Trophoblast cell (in vitro differentiated cells and primary cell): Measurements from ENCODE around the gene MTCH1.

Experiments
- DNase-seq, 2 donors: peaks; one replicate each; pipeline ENCODE4 v3.0.0-alpha.2; 2016
- H2AFZ ChIP-seq: 2 replicates; pipeline ENCODE4 v1.6.1; 2013; ENCODE audit warnings: low read length, moderate library complexity, mild to moderate bottlenecking; ENCODE audit not compliant: insufficient read depth, poor library complexity
- H2AK5ac ChIP-seq: 2 replicates; pipeline ENCODE4 v1.6.1; 2013; ENCODE audit warnings: mild to moderate bottlenecking, low read length
- H2BK120ac ChIP-seq: 2 replicates; pipeline ENCODE4 v1.6.1; 2013; ENCODE audit warnings: low read length, mild to moderate bottlenecking, moderate library complexity; ENCODE audit not compliant: insufficient read depth, poor library complexity
- H2BK12ac ChIP-seq: 2 replicates; pipeline ENCODE4 v1.6.1; 2013; ENCODE audit warnings: mild to moderate bottlenecking, low read length, moderate library complexity
- H2BK5ac ChIP-seq: 2 replicates; pipeline ENCODE4 v1.6.1; 2013; ENCODE audit warnings: low read length, low read depth, moderate library complexity, mild to moderate bottlenecking; ENCODE audit not compliant: poor library complexity
- H3K14ac ChIP-seq: 2 replicates; pipeline ENCODE4 v1.6.1; 2013; ENCODE audit warnings: mild to moderate bottlenecking, low read length
- H3K18ac ChIP-seq: 2 replicates; pipeline ENCODE4 v1.6.1; 2013; ENCODE audit warnings: mild to moderate bottlenecking, low read length
- H3K23ac ChIP-seq: 2 replicates; pipeline ENCODE4 v1.6.1; 2013; ENCODE audit warnings: low read length
- H3K27ac ChIP-seq: 2 replicates; pipeline ENCODE4 v1.5.1; 2013; ENCODE audit warnings: low read depth, mild to moderate bottlenecking, inconsistent platforms, low read length, moderate library complexity
- H3K27me3 ChIP-seq: 2 replicates; pipeline ENCODE4 v1.6.1; 2013; ENCODE audit warnings: inconsistent platforms, mild to moderate bottlenecking, low read length, moderate library complexity; ENCODE audit not compliant: insufficient read depth
- H3K36me3 ChIP-seq, 2 experiments: 1 replicate in 1 of 2; 2 replicates in 1 of 2; pipeline ENCODE4 v1.6.1; 2013; ENCODE audit warnings: low read length in 2 of 2, mild to moderate bottlenecking in 2 of 2, moderate library complexity in 1 of 2; ENCODE audit not compliant: insufficient read depth in 2 of 2, control insufficient read depth in 1 of 2
- H3K4ac ChIP-seq: 2 replicates; pipeline ENCODE4 v1.6.1; 2013; ENCODE audit warnings: low read depth, mild to moderate bottlenecking, low read length, moderate library complexity
- H3K4me1 ChIP-seq, 2 experiments: 1 replicate in 1 of 2; 2 replicates in 1 of 2; pipeline ENCODE4 v1.6.1; 2013; ENCODE audit warnings: low read length in 2 of 2, mild to moderate bottlenecking in 2 of 2, moderate library complexity in 1 of 2; ENCODE audit not compliant: insufficient read depth in 2 of 2, control insufficient read depth in 1 of 2
- H3K4me2 ChIP-seq: 2 replicates; pipeline ENCODE4 v1.6.1; 2013; ENCODE audit warnings: inconsistent platforms, mild to moderate bottlenecking, low read length, moderate library complexity
- H3K4me3 ChIP-seq: 2 replicates; pipeline ENCODE4 v1.5.1; 2013; ENCODE audit warnings: mild to moderate bottlenecking, low read depth, low read length, inconsistent platforms
- H3K79me1 ChIP-seq: one replicate; pipeline ENCODE4 v1.6.1; 2013; ENCODE audit warnings: low read length
- H3K79me2 ChIP-seq: 2 replicates; pipeline ENCODE4 v1.6.1; 2013; ENCODE audit warnings: low read length, mild to moderate bottlenecking; ENCODE audit not compliant: control insufficient read depth, insufficient read depth, poor library complexity
- H3K9ac ChIP-seq: 2 replicates; pipeline ENCODE4 v1.6.1; 2013; ENCODE audit warnings: mild to moderate bottlenecking, low read length
- H3K9me3 ChIP-seq: 2 replicates; pipeline ENCODE4 v1.6.1; 2013; ENCODE audit warnings: low read depth, mild to moderate bottlenecking, control low read depth, inconsistent platforms, low read length; ENCODE audit not compliant: insufficient read depth
- H4K12ac ChIP-seq: 2 replicates; pipeline ENCODE4 v1.6.1; 2013; ENCODE audit warnings: low read depth, mild to moderate bottlenecking, low read length, moderate library complexity
- H4K8ac ChIP-seq: 2 replicates; pipeline ENCODE4 v1.6.1; 2013; ENCODE audit warnings: low read depth, mild to moderate bottlenecking, low read length, moderate library complexity
- H4K91ac ChIP-seq: one replicate; pipeline ENCODE4 v1.6.1; 2013; ENCODE audit warnings: low read depth, mild to moderate bottlenecking, low read length, moderate library complexity
- WGBS: extraction: QIAGEN DNeasy Blood & Tissue Kit; methylation state at CpG from one replicate; pipeline ENCODE4 v1.1.7; 2013; ENCODE audit warnings: missing lambda C conversion rate; ENCODE audit not compliant: insufficient read length, insufficient coverage; ENCODE audit errors: extremely low coverage; 5-methylcytosine and 5-hydroxymethylcytosine counted together

Gene MTCH1

GRCh38 chr6:37007340-37008043, 21.5 kb upstream of the MTCH1 start:
- Histone ChIP-seq H4K91ac (no peak overlapping the region), H2BK120ac (no peak overlapping the region), H3K79me2 (no peaks in the 10 kb centered on the region), H3K27ac (no peak overlapping the region), H2AFZ (no peak overlapping the region), H3K4ac (no peak overlapping the region), H4K8ac (no peak overlapping the region), H3K27me3 (no peaks in the 10 kb centered on the region), H3K9ac (no peak overlapping the region), H3K18ac (no peak overlapping the region), H2BK12ac (no peak overlapping the region), H4K12ac (no peak overlapping the region), H3K14ac (no peak overlapping the region), H3K4me1 (no peaks in the 10 kb centered on the region), H3K4me2 (no peak overlapping the region), H3K36me3 (no peaks in the 10 kb centered on the region), H2BK5ac (no peak overlapping the region), H3K9me3 (peaks cover 2% of the 10 kb centered on the region), H3K4me3 (no peak overlapping the region), H3K23ac (no peak overlapping the region), H2AK5ac (no peak overlapping the region), H3K79me1 (no peaks in the 10 kb centered on the region)
- peak in 1 of 2 donors; percentile 8 for DNase-seq
- WGBS, result no CpG with 5 or more reads among the region's 12 CpGs

- Histone ChIP-seq H4K12ac (no peak overlapping the region), H3K4me2 (no peak overlapping the region), H4K8ac (no peak overlapping the region), H3K18ac (no peak overlapping the region), H3K23ac (no peak overlapping the region), H3K4me3 (no peak overlapping the region), H3K27ac (no peak overlapping the region), H2BK120ac (no peak overlapping the region), H3K4me1 (no peaks in the 10 kb centered on the region), H2BK5ac (no peak overlapping the region), H3K9me3 (peaks cover 2% of the 10 kb centered on the region), H3K79me2 (no peaks in the 10 kb centered on the region), H3K36me3 (no peaks in the 10 kb centered on the region), H2BK12ac (no peak overlapping the region), H2AFZ (no peak overlapping the region), H4K91ac (no peak overlapping the region), H3K4ac (no peak overlapping the region), H3K27me3 (no peaks in the 10 kb centered on the region), H3K14ac (no peak overlapping the region), H2AK5ac (no peak overlapping the region), H3K79me1 (no peaks in the 10 kb centered on the region), H3K9ac (no peak overlapping the region)
- no CpG with 5 or more reads among the region's 5 CpGs for WGBS
- DNase-seq, result peak; percentile 21 to 68
These were observed 20.9 kb upstream of the MTCH1 start for GRCh38 chr6:37006793-37007339.

- no peak overlapping the region for H4K12ac ChIP-seq
- H3K4me2 ChIP-seq, result no peak overlapping the region
These were observed 20.0 kb upstream of the MTCH1 start for GRCh38 chr6:37005827-37006567.

GRCh38 chr6:37005061-37005810, 19.2 kb upstream of the MTCH1 start, which contains the start of gene FGD2:
FGD2 (plus strand) TSS chr6:37005655; CDS start chr6:37005818, 163 bp downstream.
- no peaks in the 10 kb centered on the region for H3K79me2 ChIP-seq
- H2AFZ ChIP-seq, result no peak within 1 kb of the TSS
- peaks cover 2% of the 10 kb centered on the region for H3K9me3 ChIP-seq
- H3K9ac ChIP-seq, result no peak within 1 kb of the TSS
- no peak for DNase-seq
- no peak within 1 kb of the TSS for H3K4ac ChIP-seq
- no CpG with 5 or more reads among the region's 14 CpGs for WGBS
- H2BK12ac ChIP-seq, result no peak within 1 kb of the TSS
- H4K91ac ChIP-seq, result no peak within 1 kb of the TSS
- H3K79me1 ChIP-seq, result no peaks in the 10 kb centered on the region
- no peak within 1 kb of the TSS for H3K23ac ChIP-seq
- no peak within 1 kb of the TSS for H3K14ac ChIP-seq
- H2BK5ac ChIP-seq, result no peak within 1 kb of the TSS
- no peak within 1 kb of the TSS for H3K4me3 ChIP-seq
- H3K4me2 ChIP-seq, result no peak within 1 kb of the TSS
- H3K4me1 ChIP-seq, result no peaks in the 10 kb centered on the region
- no peaks in the 10 kb centered on the region for H3K36me3 ChIP-seq
- H2BK120ac ChIP-seq, result no peak within 1 kb of the TSS
- no peak within 1 kb of the TSS for H4K8ac ChIP-seq
- H3K27ac ChIP-seq, result no peak within 1 kb of the TSS
- H2AK5ac ChIP-seq, result no peak within 1 kb of the TSS
- no peak within 1 kb of the TSS for H4K12ac ChIP-seq
- no peaks in the 10 kb centered on the region for H3K27me3 ChIP-seq
- H3K18ac ChIP-seq, result no peak within 1 kb of the TSS

More at GRCh38 chr6:37005827-37006567, 20.0 kb upstream of the MTCH1 start:
- Histone ChIP-seq H3K4ac (no peak overlapping the region), H3K14ac (no peak overlapping the region), H3K79me2 (no peaks in the 10 kb centered on the region), H4K91ac (no peak overlapping the region), H3K27ac (no peak overlapping the region), H2BK120ac (no peak overlapping the region), H3K9me3 (peaks cover 2% of the 10 kb centered on the region), H2BK12ac (no peak overlapping the region), H2BK5ac (no peak overlapping the region), H3K27me3 (no peaks in the 10 kb centered on the region), H3K4me3 (no peak overlapping the region), H2AK5ac (no peak overlapping the region), H4K8ac (no peak overlapping the region), H3K18ac (no peak overlapping the region), H3K79me1 (no peaks in the 10 kb centered on the region), H3K4me1 (no peaks in the 10 kb centered on the region), H2AFZ (no peak overlapping the region), H3K36me3 (no peaks in the 10 kb centered on the region), H3K23ac (no peak overlapping the region), H3K9ac (no peak overlapping the region)
- WGBS, result no CpG with 5 or more reads among the region's 13 CpGs
- DNase-seq, result no peak
